NCI-H524 treated with DMSO at 0.1 percent for 48 hours (cell line): ENCODE measurements around the gene MRPL36.
"Not testable (repeated sequence)": the region's sequence is repeated elsewhere in the genome, so short reads cannot be mapped to it uniquely, and the experiment has no call there.

Source experiments
- DNase-seq: peaks from one replicate; lab custom pipeline; 2025; lab: John Stamatoyannopoulos, UW

MRPL36 gene

GRCh38 chr5:1796371-1797102 lies 3.1 kb downstream of the MRPL36 start:
- no peak for DNase-seq

- DNase-seq: no peak
These were observed 3.7 kb downstream of the MRPL36 start for GRCh38 chr5:1795931-1796330.

- DNase-seq: no peak
These were observed 4.1 kb downstream of the MRPL36 start for GRCh38 chr5:1795506-1795905.

- no peak for DNase-seq
These were observed 4.7 kb downstream of the MRPL36 start for GRCh38 chr5:1794901-1795290.

- DNase-seq: no peak
These were observed 5.4 kb downstream of the MRPL36 start for GRCh38 chr5:1793966-1794900.

- DNase-seq: no peak
These were observed 6.3 kb downstream of the MRPL36 start for GRCh38 chr5:1793301-1793740.

GRCh38 chr5:1792842-1793266 lies 6.8 kb downstream of the MRPL36 start:
- DNase-seq: no peak

GRCh38 chr5:1791176-1791575 lies 8.5 kb downstream of the MRPL36 start:
- DNase-seq: no peak

- DNase-seq: no peak
These were observed 9.7 kb downstream of the MRPL36 start for GRCh38 chr5:1789834-1790471.

- DNase-seq: not testable (repeated sequence)
These were observed 10.2 kb downstream of the MRPL36 start for GRCh38 chr5:1789438-1789833.

GRCh38 chr5:1788828-1789227 lies 10.8 kb downstream of the MRPL36 start:
- DNase-seq: no peak

GRCh38 chr5:1788200-1788599 lies 11.4 kb downstream of the MRPL36 start:
- no peak for DNase-seq

- no peak for DNase-seq
These were observed 12.1 kb downstream of the MRPL36 start for GRCh38 chr5:1787472-1788047.

GRCh38 chr5:1786621-1787471 lies 12.8 kb downstream of the MRPL36 start:
- no peak for DNase-seq

GRCh38 chr5:1785984-1786383 lies 13.7 kb downstream of the MRPL36 start:
- DNase-seq: no peak

GRCh38 chr5:1785062-1785461 lies 14.6 kb downstream of the MRPL36 start:
- DNase-seq: no peak

GRCh38 chr5:1784197-1785050 lies 15.2 kb downstream of the MRPL36 start:
- no peak for DNase-seq

- DNase-seq: no peak
These were observed 16.5 kb downstream of the MRPL36 start for GRCh38 chr5:1783216-1783554.

- DNase-seq: no peak
These were observed 17.0 kb downstream of the MRPL36 start for GRCh38 chr5:1782385-1783215.
